HG03196 (cell line): ENCODE data around the gene DMAP1.

ENCODE experiments used
- ATAC-seq: cut with Tn5 transposase; IDR thresholded peaks from one replicate; pipeline ENCODE4 v1.9.1; 2021; ENCODE audit not compliant: unreplicated experiment

DMAP1 gene

GRCh38 chr1:44254392-44254910 is 41.2 kb downstream of the DMAP1 start:
- ATAC-seq = no peak

DNA sequence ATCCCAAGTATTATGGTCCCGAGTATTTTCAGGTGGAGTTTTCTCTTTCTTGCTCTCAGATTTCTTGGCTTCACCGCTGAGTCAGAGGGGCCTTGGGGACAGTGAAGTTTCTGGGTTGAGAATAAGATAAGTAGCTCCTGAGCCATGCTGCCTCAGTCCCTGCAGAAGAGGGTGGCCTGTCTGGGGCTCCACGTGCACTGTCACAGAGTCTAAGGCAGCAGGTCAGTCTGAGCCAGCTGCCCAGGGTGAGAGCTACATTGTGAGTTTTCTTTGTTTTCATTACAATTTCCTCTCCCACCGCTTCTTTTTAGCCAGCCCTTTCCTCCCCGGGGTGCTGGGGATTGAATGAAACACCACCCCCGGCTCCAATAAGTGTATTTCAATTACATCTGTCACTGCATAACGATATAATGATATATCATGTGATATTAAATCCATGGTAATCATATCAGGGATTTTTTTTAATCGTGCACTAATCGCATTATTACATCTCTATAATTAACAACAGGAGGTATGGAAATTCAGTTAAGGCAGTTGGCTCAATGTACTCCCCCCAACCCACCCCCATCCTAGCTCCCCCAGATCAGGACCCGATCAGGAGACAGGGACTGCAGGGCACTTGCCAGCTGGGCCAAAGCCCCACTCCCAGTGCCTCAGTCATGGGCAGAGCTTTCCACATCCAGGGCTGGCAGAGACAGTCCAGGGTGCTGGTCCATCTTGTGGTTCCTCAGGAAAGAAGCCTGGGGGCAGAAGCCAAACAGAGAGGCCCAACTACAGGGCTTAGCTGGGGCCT is 43.7 kb downstream of the DMAP1 start:
- no peak for ATAC-seq

DNA sequence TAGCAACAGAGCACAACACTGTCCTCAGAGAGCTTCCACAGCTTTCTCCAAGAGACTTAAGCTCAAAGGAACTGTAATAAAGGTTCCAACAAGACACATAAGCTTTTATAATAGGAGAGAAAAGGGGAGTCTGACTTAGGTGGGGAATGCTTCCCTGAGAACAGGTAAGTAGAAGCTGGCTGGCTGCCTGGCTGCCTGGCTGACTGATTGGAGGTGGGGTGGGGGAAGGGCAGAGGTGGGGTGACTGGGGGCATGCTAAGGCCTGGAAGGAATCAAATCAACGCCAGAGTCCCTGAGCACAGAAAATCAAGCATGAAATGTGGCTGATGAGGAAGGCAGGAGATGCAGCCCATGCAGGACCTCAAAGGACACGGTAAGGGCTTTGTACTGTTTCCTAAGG is 45.8 kb downstream of the DMAP1 start:
- ATAC-seq = no peak

DNA sequence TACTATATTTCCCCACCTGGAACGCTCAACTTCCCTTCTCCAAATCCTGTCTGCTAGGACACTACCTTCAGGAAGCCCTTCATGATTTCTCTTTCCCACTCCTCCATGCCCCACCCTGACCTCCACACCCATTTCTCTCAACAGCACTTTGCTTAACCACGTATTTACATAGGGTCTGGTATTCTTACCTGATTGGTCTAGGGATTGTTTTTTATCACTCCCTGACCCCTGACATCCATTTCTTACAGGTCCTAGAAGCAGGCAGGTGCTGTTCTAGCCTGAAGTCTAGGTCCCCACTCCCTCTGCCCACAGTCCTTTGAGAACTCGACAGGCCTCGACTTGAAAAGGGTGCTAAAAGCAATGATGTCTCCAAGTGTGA is 47.5 kb downstream of the DMAP1 start:
- no peak for ATAC-seq

DNA sequence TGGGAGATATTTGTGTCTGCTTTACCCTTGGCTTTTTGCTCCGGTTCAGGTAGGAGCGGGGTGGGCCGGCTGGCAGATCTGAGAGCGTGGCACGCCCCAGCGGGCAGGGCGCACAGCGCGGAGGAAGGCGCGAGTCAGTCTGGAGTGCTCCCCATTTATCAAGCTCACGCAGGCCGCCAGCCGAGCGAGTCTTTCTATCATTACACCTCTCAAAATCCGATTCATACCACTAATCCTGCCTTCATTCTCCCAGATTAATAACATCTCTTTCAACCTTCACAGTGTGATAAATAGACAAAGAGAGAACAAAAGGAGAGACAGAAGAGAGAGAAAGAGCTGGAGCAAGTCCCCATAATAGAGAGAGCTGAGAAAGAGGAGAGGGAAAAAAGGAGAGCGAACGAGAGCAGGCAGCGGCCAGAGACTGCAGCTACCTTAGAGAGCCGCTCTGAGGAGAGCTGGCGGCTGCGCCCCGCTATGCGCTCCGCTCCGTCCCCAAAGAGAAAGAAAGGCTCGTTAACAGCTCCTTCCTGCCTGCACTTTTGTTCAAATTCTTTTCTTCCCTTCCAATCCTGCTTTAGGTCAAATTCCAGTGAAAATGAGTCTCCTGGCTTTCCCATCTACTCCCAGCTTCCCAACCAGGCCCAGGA is 48.0 kb downstream of the DMAP1 start:
- ATAC-seq = no peak

DNA sequence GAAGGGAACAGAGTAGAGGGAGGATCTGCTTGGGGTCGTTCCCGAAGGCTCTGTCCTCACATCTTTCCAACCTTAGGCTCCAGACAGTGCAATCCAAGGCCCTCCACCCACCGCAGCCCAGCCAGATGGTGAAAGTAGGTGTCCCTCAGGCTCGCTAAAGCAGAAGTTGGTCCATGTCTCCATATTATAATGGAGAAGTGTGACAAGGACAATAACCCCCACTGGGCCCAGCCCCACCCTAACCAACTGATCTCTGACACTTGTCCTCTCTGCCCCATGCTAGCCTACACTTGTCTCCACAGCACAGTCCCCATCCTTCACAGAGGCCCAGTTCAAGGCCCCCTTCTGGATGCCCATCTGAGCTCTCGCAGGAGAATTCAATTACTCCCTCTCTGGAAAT is 48.7 kb downstream of the DMAP1 start:
- ATAC-seq = no peak

- no peak for ATAC-seq
Measured at GRCh38 chr1:44262414-44262813, 49.1 kb downstream of the DMAP1 start.

- no peak for ATAC-seq
Measured at GRCh38 chr1:44262816-44263567, 49.7 kb downstream of the DMAP1 start.

DNA sequence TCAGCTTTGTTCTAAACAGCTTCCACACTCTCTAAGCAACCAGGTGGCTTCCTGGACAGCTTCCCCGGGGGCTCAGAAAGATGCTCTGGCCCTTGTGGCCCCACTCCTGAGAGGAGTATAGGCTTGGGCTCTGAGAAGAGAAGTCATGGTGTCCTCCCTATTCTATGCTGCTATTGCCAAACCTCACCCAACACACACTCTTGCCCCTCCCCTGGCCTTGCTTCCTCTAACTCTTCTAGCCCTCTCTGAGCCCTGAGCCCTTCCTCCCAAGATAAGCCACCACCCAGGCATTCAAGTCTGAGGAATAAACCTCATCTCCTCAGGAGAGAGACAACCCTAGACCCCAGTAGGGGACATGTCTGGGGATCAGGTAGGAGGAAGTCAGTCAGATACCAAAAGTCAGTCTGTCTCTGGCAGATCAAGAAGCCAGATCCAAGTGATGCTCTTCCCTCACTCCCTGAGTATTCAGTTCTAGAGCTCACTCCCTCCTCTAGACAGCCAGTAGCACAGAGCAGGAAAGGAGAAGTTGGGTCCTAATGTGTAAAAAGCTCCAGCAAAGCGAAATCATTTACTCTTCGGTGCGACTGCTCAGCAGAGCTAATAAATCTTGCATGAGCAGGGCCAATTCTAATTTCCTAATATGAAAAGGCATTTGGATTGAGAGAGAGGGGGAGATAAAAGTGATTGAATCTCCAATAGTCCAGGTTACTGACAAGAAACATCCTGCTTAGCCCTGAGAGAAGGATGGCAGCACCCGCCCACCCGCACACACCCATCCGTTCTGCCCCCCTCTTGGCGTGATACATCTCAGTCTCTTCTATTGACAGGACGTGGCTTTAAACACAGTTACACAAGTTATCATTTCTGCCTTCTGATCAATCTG is 50.5 kb downstream of the DMAP1 start:
- no peak for ATAC-seq

DNA sequence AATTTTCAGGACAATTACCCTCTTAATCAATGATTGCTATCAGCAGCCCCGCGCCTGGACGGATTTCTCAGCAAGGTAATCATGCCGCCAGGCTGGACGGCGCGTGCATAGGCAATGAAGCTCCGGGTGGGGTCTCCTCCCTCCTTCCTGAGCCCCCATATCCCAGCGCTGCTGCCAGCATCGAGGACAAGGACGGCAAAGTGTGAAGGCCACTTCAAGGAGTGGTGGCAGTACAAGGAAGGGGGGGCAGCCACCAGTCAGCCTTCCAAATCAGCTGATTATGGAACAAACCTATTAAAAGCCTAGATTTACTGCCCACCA is 51.1 kb downstream of the DMAP1 start:
- no peak for ATAC-seq

DNA sequence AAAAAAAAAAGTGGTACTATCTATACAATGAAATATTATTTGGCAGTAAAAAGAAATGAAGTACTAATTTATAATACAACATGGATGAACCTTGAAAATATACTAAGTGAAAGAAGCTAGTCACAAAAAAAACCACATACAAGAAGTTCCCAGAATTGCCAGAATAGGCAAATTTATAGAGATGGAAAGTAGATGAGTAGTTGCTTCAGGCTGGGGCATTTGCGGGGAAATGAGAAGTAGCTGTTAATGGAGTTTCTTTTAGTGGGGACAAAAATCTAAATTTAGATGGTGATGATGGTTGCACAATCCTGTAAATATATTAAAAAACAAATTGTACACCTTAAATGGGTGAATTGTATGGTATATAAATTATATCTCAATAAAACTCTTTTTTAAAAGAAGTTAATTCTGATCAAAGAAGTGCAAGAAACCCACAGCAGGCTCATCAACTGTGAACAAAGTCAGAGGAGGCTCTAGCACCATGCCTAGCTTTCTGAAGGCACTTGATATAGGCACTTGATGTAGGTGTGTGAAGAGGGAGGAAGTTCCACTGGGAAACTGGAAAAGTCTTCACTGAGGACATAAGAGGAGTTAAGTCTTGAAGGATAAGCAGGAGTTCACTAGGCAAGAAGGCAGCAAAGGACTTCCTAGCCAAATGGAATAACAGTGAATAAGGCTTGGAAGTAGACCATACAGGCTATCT is 52.5 kb downstream of the DMAP1 start:
- ATAC-seq = no peak

- no peak for ATAC-seq
Measured at GRCh38 chr1:44266400-44267344, 53.4 kb downstream of the DMAP1 start.

DNA sequence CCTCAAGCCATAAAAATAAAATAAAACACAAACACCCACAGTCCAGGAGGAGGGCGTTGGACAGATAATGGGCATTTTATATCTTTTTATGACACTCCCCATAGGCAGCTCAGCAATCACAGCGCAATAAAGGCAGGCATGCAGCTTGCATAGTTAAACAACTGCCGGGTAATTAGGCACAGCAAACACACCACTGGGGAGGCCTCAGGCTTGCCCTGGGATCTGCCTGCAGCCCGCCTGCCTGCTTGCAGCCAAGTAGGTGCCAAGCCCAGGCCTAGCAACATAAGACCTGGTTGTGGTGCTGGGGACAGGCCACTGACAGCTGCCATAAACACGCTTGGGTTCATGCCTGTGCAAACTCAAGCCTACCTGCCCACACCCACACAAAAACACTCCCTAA is 54.2 kb downstream of the DMAP1 start:
- ATAC-seq = no peak

DNA sequence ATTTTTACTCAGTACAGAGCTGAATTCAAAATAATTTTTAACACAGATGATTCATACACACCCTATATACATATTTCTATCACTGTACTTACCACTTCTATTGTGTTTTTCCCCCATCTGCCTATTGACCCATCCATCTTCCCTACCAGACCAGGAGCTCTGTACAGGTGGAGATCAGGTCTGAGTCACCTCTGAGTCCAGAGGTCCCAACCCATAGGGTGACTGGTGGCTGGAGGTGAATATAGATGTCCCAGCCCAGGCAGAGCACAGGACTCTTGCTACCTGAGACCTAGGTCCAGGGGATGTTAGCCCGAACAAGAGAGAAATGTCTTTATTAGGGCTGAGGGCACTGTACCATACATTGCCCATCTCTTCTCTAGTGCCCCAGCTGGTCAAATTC is 54.8 kb downstream of the DMAP1 start:
- ATAC-seq = no peak
